AG20443 (cell line): ENCODE data around the gene SRGAP2C.
"Not testable (repeated sequence)": the region's sequence is repeated elsewhere in the genome, so short reads cannot be mapped to it uniquely, and the experiment has no call there.

Experiments used
- DNase-seq: peaks from one replicate; pipeline ENCODE4 v3.0.0; 2012; ENCODE audit warnings: low spot score, mixed read lengths

Gene SRGAP2C

GRCh38 chr1:121384754-121385153 is 200.0 kb downstream of the SRGAP2C start:
- DNase-seq = not testable (repeated sequence)

GRCh38 chr1:121385162-121385561 is 200.4 kb downstream of the SRGAP2C start:
- DNase-seq = not testable (repeated sequence)

GRCh38 chr1:121385563-121386288 is 201.0 kb downstream of the SRGAP2C start:
- not testable (repeated sequence) for DNase-seq

- DNase-seq = not testable (repeated sequence)
Measured at GRCh38 chr1:121386319-121386948, 201.7 kb downstream of the SRGAP2C start.

GRCh38 chr1:121389895-121390560 is 205.3 kb downstream of the SRGAP2C start:
- DNase-seq = not testable (repeated sequence)

GRCh38 chr1:121392130-121392529 is 207.4 kb downstream of the SRGAP2C start:
- DNase-seq = not testable (repeated sequence)

- not testable (repeated sequence) for DNase-seq
Measured at GRCh38 chr1:121395718-121396201, 211.0 kb downstream of the SRGAP2C start.

GRCh38 chr1:121396335-121397081 is 211.7 kb downstream of the SRGAP2C start:
- not testable (repeated sequence) for DNase-seq

GRCh38 chr1:121397101-121397500 is 212.3 kb downstream of the SRGAP2C start:
- DNase-seq = not testable (repeated sequence)

- not testable (repeated sequence) for DNase-seq
Measured at GRCh38 chr1:121399193-121399592, 214.4 kb downstream of the SRGAP2C start.

- DNase-seq = not testable (repeated sequence)
Measured at GRCh38 chr1:121400108-121400507, 215.3 kb downstream of the SRGAP2C start.

- not testable (repeated sequence) for DNase-seq
Measured at GRCh38 chr1:121400541-121401310, 216.0 kb downstream of the SRGAP2C start.

GRCh38 chr1:121401375-121401955 is 216.7 kb downstream of the SRGAP2C start:
- DNase-seq = not testable (repeated sequence)

GRCh38 chr1:121403254-121403653 is 218.5 kb downstream of the SRGAP2C start:
- not testable (repeated sequence) for DNase-seq

GRCh38 chr1:121408354-121408753 is 223.6 kb downstream of the SRGAP2C start:
- no peak for DNase-seq

- no peak for DNase-seq
Measured at GRCh38 chr1:121413821-121414220, 229.0 kb downstream of the SRGAP2C start.

- peak; percentile 12 for DNase-seq
Measured at GRCh38 chr1:121414905-121415304, 230.1 kb downstream of the SRGAP2C start.

GRCh38 chr1:121417325-121417923 is 232.6 kb downstream of the SRGAP2C start:
- DNase-seq = no peak

GRCh38 chr1:121418369-121419049 is 233.7 kb downstream of the SRGAP2C start:
- no peak for DNase-seq
